Measurements from ENCODE around the gene ACYP2.

The ACYP2 gene

GRCh38 chr2:54204476-54204875, 89.1 kb downstream of the ACYP2 start:
- TF ChIP-seq CTCF (IDR thresholded peaks at IDR 0.05; ENCODE audit: insufficient read depth, low read depth, low read length, missing control alignments) = no peak

GRCh38 chr2:54206596-54206995, 91.2 kb downstream of the ACYP2 start:
- no peak overlapping the region for H3K4me3 ChIP-seq (ENCODE audit: low read depth, low read length)
- DNase-seq (ENCODE audit: low read depth) = peak; percentile 25
- peak; percentile 34 for TF ChIP-seq CTCF (IDR thresholded peaks at IDR 0.05; ENCODE audit: insufficient read depth, low read depth, low read length, missing control alignments)

More at GRCh38 chr2:54204476-54204875, 89.1 kb downstream of the ACYP2 start:
- DNase-seq (ENCODE audit: low read depth) = no peak
- H3K4me3 ChIP-seq (ENCODE audit: low read depth, low read length) = no peak overlapping the region

DNA sequence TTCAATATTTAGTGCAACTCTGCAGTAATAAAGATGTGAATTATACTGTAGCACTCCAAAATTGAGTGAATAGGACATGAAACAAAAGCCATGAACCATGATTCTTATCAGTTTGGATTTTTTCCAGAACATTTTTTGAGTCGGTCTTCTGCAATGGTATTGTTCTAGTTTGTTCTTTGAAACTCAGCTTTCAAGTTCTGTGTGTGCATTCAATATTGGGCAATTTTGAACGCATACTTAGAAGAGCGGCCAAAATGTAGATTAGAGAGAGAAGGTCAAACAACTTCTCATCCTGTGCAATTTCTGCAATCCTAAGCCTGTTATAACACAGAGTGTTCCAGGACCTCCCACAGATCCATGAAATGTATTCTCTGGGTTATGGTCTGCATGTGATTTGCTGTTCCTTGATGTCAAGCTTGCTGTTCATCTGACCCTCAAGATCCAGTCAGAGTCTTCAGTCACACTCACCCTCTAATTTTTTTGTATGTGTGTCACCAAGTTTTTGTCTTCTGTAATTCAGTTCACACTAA, 92.3 kb downstream of the ACYP2 start:
- DNase-seq (ENCODE audit: low read depth) = no peak
- no peak for TF ChIP-seq CTCF (IDR thresholded peaks at IDR 0.05; ENCODE audit: insufficient read depth, low read depth, low read length, missing control alignments)
- no peak overlapping the region for H3K4me3 ChIP-seq (ENCODE audit: low read depth, low read length)

DNA sequence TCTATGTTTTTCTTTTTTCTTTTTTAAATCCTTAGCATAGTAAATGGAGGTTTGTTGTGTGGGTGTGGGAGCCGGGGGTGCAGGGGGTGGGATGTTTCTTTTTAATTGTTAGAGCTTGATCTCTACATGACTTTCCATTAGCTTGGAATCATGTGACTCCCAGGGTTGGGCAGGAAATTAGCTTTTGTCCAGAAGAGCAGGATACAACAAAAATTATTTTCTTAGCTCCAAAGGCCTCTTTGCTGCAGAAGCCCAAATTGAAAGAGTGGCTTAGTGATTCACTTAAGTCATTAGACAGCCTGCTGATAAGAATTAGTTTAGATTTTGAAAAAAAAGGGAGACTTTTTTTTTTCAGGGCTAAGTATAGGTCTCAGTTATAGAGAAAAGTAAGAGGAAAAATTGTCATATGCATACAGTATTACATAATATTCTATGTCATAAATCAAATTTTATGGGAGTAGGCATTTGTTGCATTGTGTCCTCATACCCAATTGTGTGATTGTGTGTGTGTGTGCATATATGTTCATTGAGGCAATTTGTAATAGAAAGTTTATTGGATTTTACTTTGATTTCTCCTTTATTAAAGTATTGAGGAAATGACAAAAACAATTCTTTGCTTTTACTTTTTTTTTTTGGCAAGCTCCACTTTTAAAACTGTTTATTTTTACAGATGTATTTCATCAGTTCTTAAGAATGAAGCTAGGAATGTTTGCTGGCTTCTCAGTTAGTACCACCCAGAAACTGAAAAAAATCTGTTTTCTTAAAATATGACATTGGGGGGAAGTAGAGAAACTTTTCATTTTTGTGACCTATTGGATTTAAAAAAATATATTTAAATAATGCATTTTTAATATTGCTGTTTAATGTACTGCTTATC, 93.2 kb downstream of the ACYP2 start:
- no peak for DNase-seq (ENCODE audit: low read depth)
- no peak for TF ChIP-seq CTCF (IDR thresholded peaks at IDR 0.05; ENCODE audit: insufficient read depth, low read depth, low read length, missing control alignments)
- no peak overlapping the region for H3K4me3 ChIP-seq (ENCODE audit: low read depth, low read length)

- TF ChIP-seq CTCF (IDR thresholded peaks at IDR 0.05; ENCODE audit: insufficient read depth, low read depth, low read length, missing control alignments) = no peak
- no peak for DNase-seq (ENCODE audit: low read depth)
- H3K4me3 ChIP-seq (ENCODE audit: low read depth, low read length) = no peak overlapping the region
These were observed 94.0 kb downstream of the ACYP2 start for GRCh38 chr2:54209379-54209778.

GRCh38 chr2:54212456-54212855, 97.0 kb downstream of the ACYP2 start:
- H3K4me3 ChIP-seq (ENCODE audit: low read depth, low read length) = no peak overlapping the region
- TF ChIP-seq CTCF (IDR thresholded peaks at IDR 0.05; ENCODE audit: insufficient read depth, low read depth, low read length, missing control alignments) = no peak
- no peak for DNase-seq (ENCODE audit: low read depth)
